Measurements from ENCODE around the gene SSH3.

GRCh38 chr11:67320011-67320410 is 16.7 kb downstream of the SSH3 start:
- TF ChIP-seq CTCF (IDR thresholded peaks at IDR 0.05): no peak
- TF ChIP-seq POLR2A (IDR thresholded peaks at IDR 0.05): no peak
